Astrocyte (in vitro differentiated cells and primary cell): ENCODE data around the gene NMT1. TPM values are rescaled to one million over a fixed set of nuclear protein-coding genes. Genes with fewer than 3 reads are reported as not detected.
A peak's percentile ranks its signal among the peaks of the same experiment; 100 is the strongest.

ENCODE experiments used
- DNase-seq: peaks from one replicate; pipeline ENCODE4 v3.0.0-alpha.2; 2010; ENCODE audit warnings: low read depth
- FAIRE-seq: peaks from 2 replicates; lab custom pipeline; 2011; peaks lifted over from hg19 to GRCh38; lab: Jason Lieb, UNC
- H2AFZ ChIP-seq: 2 replicates; pipeline ENCODE4 v1.6.0; 2012; ENCODE audit warnings: low read depth, low read length, inconsistent platforms
- H3K27ac ChIP-seq: 2 replicates; pipeline ENCODE4 v1.5.1; 2011; ENCODE audit warnings: low read depth, low read length, inconsistent platforms
- H3K27me3 ChIP-seq: 2 replicates; pipeline ENCODE4 v1.6.0; 2011; ENCODE audit warnings: low read length, inconsistent platforms; ENCODE audit not compliant: insufficient read depth
- H3K36me3 ChIP-seq: 2 replicates; pipeline ENCODE4 v1.5.1; 2011; ENCODE audit warnings: low read length, inconsistent platforms; ENCODE audit not compliant: insufficient read depth
- H3K4me1 ChIP-seq: 2 replicates; pipeline ENCODE4 v1.5.1; 2011; ENCODE audit warnings: low read length, inconsistent platforms; ENCODE audit not compliant: insufficient read depth
- H3K4me2 ChIP-seq: 2 replicates; pipeline ENCODE4 v1.6.0; 2012; ENCODE audit warnings: low read length, inconsistent platforms
- H3K4me3 ChIP-seq: 2 replicates; pipeline ENCODE4 v1.5.1; 2011; ENCODE audit warnings: low read depth, mild to moderate bottlenecking, low read length, inconsistent platforms; ENCODE audit not compliant: insufficient read depth
- H3K79me2 ChIP-seq: 2 replicates; pipeline ENCODE4 v1.6.0; 2012; ENCODE audit warnings: mild to moderate bottlenecking, low read length, inconsistent platforms; ENCODE audit not compliant: insufficient read depth
- H3K9ac ChIP-seq: 2 replicates; pipeline ENCODE4 v1.6.0; 2012; ENCODE audit warnings: mild to moderate bottlenecking, low read length, inconsistent platforms
- H3K9me3 ChIP-seq: 2 replicates; pipeline ENCODE4 v1.5.1; 2012; ENCODE audit warnings: low read depth, mild to moderate bottlenecking, low read length, inconsistent platforms; ENCODE audit not compliant: insufficient read depth
- H4K20me1 ChIP-seq: 2 replicates; pipeline ENCODE4 v1.6.0; 2012; ENCODE audit warnings: low read length, inconsistent platforms; ENCODE audit not compliant: insufficient read depth
- H3K27ac Mint-ChIP-seq: one replicate; pipeline ENCODE4 v1.8.0; 2021; ENCODE audit warnings: mild to moderate bottlenecking, mixed read lengths; ENCODE audit not compliant: unreplicated experiment
- H3K27me3 Mint-ChIP-seq: one replicate; pipeline ENCODE4 v1.8.0; 2021; ENCODE audit warnings: low read depth, mixed read lengths; ENCODE audit not compliant: unreplicated experiment
- H3K36me3 Mint-ChIP-seq: one replicate; pipeline ENCODE4 v1.8.0; 2021; ENCODE audit warnings: low read depth, mixed read lengths; ENCODE audit not compliant: unreplicated experiment
- H3K4me1 Mint-ChIP-seq: one replicate; pipeline ENCODE4 v1.8.0; 2021; ENCODE audit warnings: low read depth, mixed read lengths; ENCODE audit not compliant: unreplicated experiment
- H3K4me3 Mint-ChIP-seq: one replicate; pipeline ENCODE4 v1.8.0; 2021; ENCODE audit warnings: mild to moderate bottlenecking, moderate library complexity, mixed read lengths; ENCODE audit not compliant: unreplicated experiment
- H3K9me3 Mint-ChIP-seq: one replicate; pipeline ENCODE4 v1.8.0; 2021; ENCODE audit warnings: mild to moderate bottlenecking, mixed read lengths; ENCODE audit not compliant: unreplicated experiment
- EZH2 ChIP-seq: IDR thresholded peaks from 2 replicates; pipeline ENCODE4 v1.6.1; 2012; ENCODE audit warnings: mild to moderate bottlenecking, low read length, inconsistent platforms; ENCODE audit not compliant: insufficient read depth
- total RNA-seq: library from RNA; stranded (reverse); gene quantifications from 2 replicates; pipeline ENCODE4 v1.2.1, GENCODE V29; 2021
- TF ChIP-seq, protein P1 (sequence below): IDR thresholded peaks from 2 replicates; pipeline ENCODE4 v1.5.1; 2011; ENCODE audit warnings: low read depth, mild to moderate bottlenecking, inconsistent platforms, low read length, moderate library complexity; ENCODE audit not compliant: insufficient read depth

Gene NMT1
- total RNA-seq, 1 donor from 2014 or later, result 114 TPM

DNA sequence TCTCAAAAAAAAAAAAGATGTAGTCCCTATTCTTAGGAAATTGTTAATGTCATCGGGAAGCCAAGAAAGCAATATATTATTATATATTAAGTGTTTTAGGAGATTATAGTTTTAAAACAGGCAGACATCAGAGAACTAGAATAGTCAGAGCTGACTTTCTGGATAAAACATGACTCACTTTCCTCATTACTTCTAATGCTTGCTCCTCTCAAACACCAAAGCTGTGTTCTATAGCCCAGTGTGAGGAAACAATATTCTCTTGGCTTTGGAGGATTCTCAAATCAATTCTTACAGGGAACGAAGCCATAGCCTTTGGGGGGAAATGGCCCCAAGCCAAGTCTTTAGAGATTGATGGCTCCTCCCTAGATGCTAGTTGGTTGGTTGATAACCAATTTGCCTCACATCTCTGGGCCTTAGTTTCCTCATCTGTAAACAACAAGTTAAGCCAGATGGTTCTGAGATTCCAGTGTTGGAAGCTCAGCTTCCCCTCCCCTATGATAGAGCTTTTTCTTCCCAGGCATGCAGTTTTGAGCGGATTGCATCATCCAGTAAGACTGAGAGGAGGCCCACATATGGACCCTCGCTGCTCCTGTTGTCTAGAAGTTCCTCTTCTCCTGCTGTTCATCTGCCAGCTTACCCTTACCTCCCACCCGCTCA is 12.4 kb downstream of the NMT1 start:
- no peak for FAIRE-seq
- Histone ChIP-seq H4K20me1 (peaks cover 74% of the 10 kb centered on the region), H3K9ac (no peak overlapping the region), H3K4me3 (no peak overlapping the region), H3K4me1 (peaks cover 16% of the 10 kb centered on the region), H2AFZ (no peak overlapping the region), H3K9me3 (no peaks in the 10 kb centered on the region), H3K4me2 (no peak overlapping the region), H3K36me3 (peaks cover 16% of the 10 kb centered on the region), H3K27me3 (no peaks in the 10 kb centered on the region), H3K79me2 (peaks cover 86% of the 10 kb centered on the region), H3K27ac (no peak overlapping the region)
- Mint-ChIP-seq H3K4me1 (peaks cover 26% of the 10 kb centered on the region), H3K4me3 (peak overlapping the region; percentile 10), H3K36me3 (peaks cover 9% of the 10 kb centered on the region), H3K9me3 (no peaks in the 10 kb centered on the region), H3K27me3 (no peaks in the 10 kb centered on the region), H3K27ac (peak overlapping the region; percentile 98)
- TF ChIP-seq, protein P1, sequence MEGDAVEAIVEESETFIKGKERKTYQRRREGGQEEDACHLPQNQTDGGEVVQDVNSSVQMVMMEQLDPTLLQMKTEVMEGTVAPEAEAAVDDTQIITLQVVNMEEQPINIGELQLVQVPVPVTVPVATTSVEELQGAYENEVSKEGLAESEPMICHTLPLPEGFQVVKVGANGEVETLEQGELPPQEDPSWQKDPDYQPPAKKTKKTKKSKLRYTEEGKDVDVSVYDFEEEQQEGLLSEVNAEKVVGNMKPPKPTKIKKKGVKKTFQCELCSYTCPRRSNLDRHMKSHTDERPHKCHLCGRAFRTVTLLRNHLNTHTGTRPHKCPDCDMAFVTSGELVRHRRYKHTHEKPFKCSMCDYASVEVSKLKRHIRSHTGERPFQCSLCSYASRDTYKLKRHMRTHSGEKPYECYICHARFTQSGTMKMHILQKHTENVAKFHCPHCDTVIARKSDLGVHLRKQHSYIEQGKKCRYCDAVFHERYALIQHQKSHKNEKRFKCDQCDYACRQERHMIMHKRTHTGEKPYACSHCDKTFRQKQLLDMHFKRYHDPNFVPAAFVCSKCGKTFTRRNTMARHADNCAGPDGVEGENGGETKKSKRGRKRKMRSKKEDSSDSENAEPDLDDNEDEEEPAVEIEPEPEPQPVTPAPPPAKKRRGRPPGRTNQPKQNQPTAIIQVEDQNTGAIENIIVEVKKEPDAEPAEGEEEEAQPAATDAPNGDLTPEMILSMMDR, result no peak
- TF ChIP-seq EZH2, result no peak
- peak; percentile 71 for DNase-seq

DNA sequence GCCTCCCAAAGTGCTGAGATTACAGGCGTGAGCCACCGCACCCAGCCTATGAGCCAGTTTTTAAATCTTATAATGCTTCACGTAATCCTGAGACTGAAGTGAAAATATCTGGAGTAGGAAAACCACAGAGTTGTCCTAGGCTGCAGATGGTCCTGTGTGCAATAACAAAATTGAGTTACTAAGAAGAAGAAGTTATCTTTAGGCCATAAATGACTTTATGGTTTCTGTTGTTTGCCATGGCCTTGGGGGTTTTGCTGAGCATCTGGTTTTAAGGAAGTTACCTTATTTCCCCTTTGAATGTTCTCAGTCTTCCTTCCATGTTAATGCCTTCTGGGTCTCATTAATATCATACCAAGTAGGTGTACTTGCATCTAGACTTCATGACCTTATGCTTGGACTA is 16.5 kb downstream of the NMT1 start:
- no peak overlapping the region for H3K27ac Mint-ChIP-seq
- Histone ChIP-seq H3K9ac (no peak overlapping the region), H3K27me3 (no peaks in the 10 kb centered on the region), H3K4me1 (peaks cover 12% of the 10 kb centered on the region), H3K4me3 (no peak overlapping the region), H3K79me2 (peaks cover 83% of the 10 kb centered on the region), H3K27ac (no peak overlapping the region), H3K4me2 (no peak overlapping the region), H4K20me1 (peaks cover 67% of the 10 kb centered on the region), H3K36me3 (peaks cover 18% of the 10 kb centered on the region), H3K9me3 (no peaks in the 10 kb centered on the region), H2AFZ (no peak overlapping the region)
- no peaks in the 10 kb centered on the region for H3K27me3 Mint-ChIP-seq
- H3K4me1 Mint-ChIP-seq, result peaks cover 24% of the 10 kb centered on the region
- DNase-seq, result no peak
- no peak for TF ChIP-seq EZH2
- TF ChIP-seq, protein P1, result no peak
- H3K4me3 Mint-ChIP-seq, result no peak overlapping the region
- H3K9me3 Mint-ChIP-seq, result no peaks in the 10 kb centered on the region
- FAIRE-seq, result no peak
- peaks cover 10% of the 10 kb centered on the region for H3K36me3 Mint-ChIP-seq

DNA sequence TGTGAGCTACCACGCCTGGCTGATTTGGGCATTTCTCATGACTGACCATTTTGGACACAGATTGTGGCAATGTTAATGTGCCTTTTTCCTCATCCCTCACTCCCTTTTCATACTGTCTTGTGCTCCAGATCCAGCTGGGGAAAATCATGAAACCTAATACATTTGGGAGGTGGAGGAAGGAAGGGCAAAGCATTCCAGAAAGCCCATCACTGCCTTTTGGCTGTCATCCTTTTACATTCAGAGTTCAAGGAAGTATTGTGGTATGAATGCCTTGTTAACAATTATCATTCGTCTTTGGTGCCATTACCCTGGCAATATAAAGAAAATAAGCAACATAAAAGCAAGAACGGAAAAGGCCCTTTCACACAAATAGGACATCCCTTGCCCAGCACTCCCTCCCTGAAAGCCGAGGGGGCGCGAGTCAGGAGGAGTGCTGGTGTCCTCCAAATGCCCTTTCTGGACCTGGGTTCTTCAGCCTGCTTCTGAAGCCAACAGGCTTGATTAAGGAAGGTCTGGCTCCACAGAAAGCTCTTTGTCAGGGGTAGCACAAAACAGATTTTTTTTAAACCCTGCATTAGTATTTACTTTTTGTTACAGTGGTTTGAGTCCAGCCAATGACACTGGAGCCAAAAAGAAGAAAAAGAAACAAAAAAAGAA is 20.1 kb downstream of the NMT1 start:
- Mint-ChIP-seq H3K27ac (no peak overlapping the region), H3K4me1 (peaks cover 15% of the 10 kb centered on the region), H3K36me3 (peaks cover 10% of the 10 kb centered on the region), H3K27me3 (no peaks in the 10 kb centered on the region), H3K9me3 (no peaks in the 10 kb centered on the region), H3K4me3 (no peak overlapping the region)
- Histone ChIP-seq H3K36me3 (peaks cover 23% of the 10 kb centered on the region), H3K27ac (no peak overlapping the region), H2AFZ (no peak overlapping the region), H3K9me3 (no peaks in the 10 kb centered on the region), H3K79me2 (peaks cover 55% of the 10 kb centered on the region), H3K9ac (no peak overlapping the region), H3K27me3 (no peaks in the 10 kb centered on the region), H3K4me3 (no peak overlapping the region), H3K4me1 (peaks cover 7% of the 10 kb centered on the region), H3K4me2 (no peak overlapping the region), H4K20me1 (peaks cover 45% of the 10 kb centered on the region)
- TF ChIP-seq, protein P1, result no peak
- TF ChIP-seq EZH2, result no peak
- DNase-seq (no peak), FAIRE-seq (no peak)
